Keratinocyte (primary cell): ENCODE data around the gene RALGAPA2. TPM values are rescaled to one million over a fixed set of nuclear protein-coding genes. Genes with fewer than 3 reads are reported as not detected.

Source experiments
- DNase-seq: peaks from one replicate; pipeline ENCODE4 v3.0.0-alpha.2; 2011; ENCODE audit warnings: low read depth, missing footprints, low spot score
- FAIRE-seq: peaks from 2 replicates; lab custom pipeline; 2011; peaks lifted over from hg19 to GRCh38; lab: Jason Lieb, UNC
- H2AFZ ChIP-seq: 2 replicates; pipeline ENCODE4 v1.6.0; 2012; ENCODE audit warnings: low read length, control low read depth, inconsistent platforms; ENCODE audit not compliant: control insufficient read depth
- H3K27ac ChIP-seq: 2 replicates; pipeline ENCODE4 v1.5.1; 2011; ENCODE audit warnings: low read length; ENCODE audit not compliant: control insufficient read depth, insufficient read depth
- H3K27me3 ChIP-seq: 3 replicates; pipeline ENCODE4 v1.6.0; 2011; ENCODE audit warnings: low read length; ENCODE audit not compliant: control insufficient read depth, insufficient read depth; ENCODE audit errors: extremely low read depth
- H3K36me3 ChIP-seq, 2 experiments: 2 replicates in 1 of 2; 3 replicates in 1 of 2; pipeline ENCODE4 v1.5.1; 2011; ENCODE audit warnings: low read length in 2 of 2, mild to moderate bottlenecking in 1 of 2; ENCODE audit not compliant: control insufficient read depth in 2 of 2, insufficient read depth in 2 of 2; ENCODE audit errors: extremely low read depth in 1 of 2
- H3K4me1 ChIP-seq: 3 replicates; pipeline ENCODE4 v1.5.1; 2011; ENCODE audit warnings: low read length; ENCODE audit not compliant: control insufficient read depth, insufficient read depth; ENCODE audit errors: extremely low read depth
- H3K4me2 ChIP-seq: 3 replicates; pipeline ENCODE4 v1.6.0; 2011; ENCODE audit warnings: low read depth, low read length; ENCODE audit not compliant: control insufficient read depth, insufficient read depth; ENCODE audit errors: extremely low read depth
- H3K4me3 ChIP-seq, 3 experiments: fragments of 200-600 bp in 1 of 3; sonication (generic) in 1 of 3; 2 replicates in 2 of 3; 3 replicates in 1 of 3; pipeline ENCODE4 v1.5.1; 2011 to 2016; ENCODE audit warnings: low read length in 3 of 3, mild to moderate bottlenecking in 3 of 3, control low read depth in 2 of 3, inconsistent platforms in 1 of 3, low read depth in 1 of 3, mixed read lengths in 1 of 3, mixed run types in 1 of 3, moderate library complexity in 1 of 3; ENCODE audit not compliant: control insufficient read depth in 2 of 3, insufficient read depth in 2 of 3; ENCODE audit errors: extremely low read depth in 1 of 3
- H3K79me2 ChIP-seq: 2 replicates; pipeline ENCODE4 v1.6.0; 2012; ENCODE audit warnings: low read length; ENCODE audit not compliant: control insufficient read depth, insufficient read depth
- H3K9ac ChIP-seq: 3 replicates; pipeline ENCODE4 v1.6.0; 2011; ENCODE audit warnings: low read length; ENCODE audit not compliant: control insufficient read depth, insufficient read depth; ENCODE audit errors: extremely low read depth
- H3K9me1 ChIP-seq: 3 replicates; pipeline ENCODE4 v1.6.0; 2011; ENCODE audit warnings: low read length; ENCODE audit not compliant: control insufficient read depth, insufficient read depth; ENCODE audit errors: extremely low read depth
- H3K9me3 ChIP-seq: 2 replicates; pipeline ENCODE4 v1.5.1; 2012; ENCODE audit warnings: low read depth, low read length; ENCODE audit not compliant: control insufficient read depth
- H4K20me1 ChIP-seq: 3 replicates; pipeline ENCODE4 v1.6.0; 2011; ENCODE audit warnings: low read length; ENCODE audit not compliant: control insufficient read depth, insufficient read depth; ENCODE audit errors: extremely low read depth
- EZH2 ChIP-seq: IDR thresholded peaks from one replicate; pipeline ENCODE4 v1.6.1; 2012; ENCODE audit warnings: inconsistent platforms, mild to moderate bottlenecking, low read length, moderate library complexity
- dilution Hi-C: fragments of 300-500 bp; cut with MboI; formaldehyde crosslinking; loops from one replicate; pipeline ENCODE4 v1.7.0; 2020; ENCODE audit warnings: low sequenced_read_pairs; ENCODE audit not compliant: extremely low pct_ligation_motif_present
- polyA plus RNA-seq, 5 experiments: library from polyadenylated mRNA; depleted of rRNA in 3 of 5; stranded (reverse) in 3 of 5; stranded (forward) in 1 of 5; unstranded in 1 of 5; fragments of >200 nt; gene quantifications; 1 replicate in 1 of 5; 2 replicates in 3 of 5; 3 replicates in 1 of 5; pipeline versions ENCODE4 v1.2.1 to v1.2.3, GENCODE V29; 2011 to 2012; ENCODE audit warnings: missing spikeins in 2 of 5, low read depth in 1 of 5, low replicate concordance in 1 of 5
- TF ChIP-seq, protein P1 (sequence below), 3 experiments: IDR thresholded peaks in 1 of 3; conservative IDR thresholded peaks in 1 of 3; optimal IDR thresholded peaks in 1 of 3; 2 replicates in 2 of 3; 3 replicates in 1 of 3; pipeline versions ENCODE3 to v1.5.1; 2011; ENCODE audit warnings: low read length in 3 of 3, mild to moderate bottlenecking in 3 of 3, moderate library complexity in 2 of 3, control low read depth in 1 of 3, inconsistent platforms in 1 of 3; ENCODE audit not compliant: insufficient read depth in 2 of 3; ENCODE audit errors: extremely low read depth in 1 of 3

RALGAPA2 gene
- polyA plus RNA-seq, 1 donor (not counting 4 experiments of a cell fraction or from before 2014, with no cell fraction given) = 3.2 TPM

DNA sequence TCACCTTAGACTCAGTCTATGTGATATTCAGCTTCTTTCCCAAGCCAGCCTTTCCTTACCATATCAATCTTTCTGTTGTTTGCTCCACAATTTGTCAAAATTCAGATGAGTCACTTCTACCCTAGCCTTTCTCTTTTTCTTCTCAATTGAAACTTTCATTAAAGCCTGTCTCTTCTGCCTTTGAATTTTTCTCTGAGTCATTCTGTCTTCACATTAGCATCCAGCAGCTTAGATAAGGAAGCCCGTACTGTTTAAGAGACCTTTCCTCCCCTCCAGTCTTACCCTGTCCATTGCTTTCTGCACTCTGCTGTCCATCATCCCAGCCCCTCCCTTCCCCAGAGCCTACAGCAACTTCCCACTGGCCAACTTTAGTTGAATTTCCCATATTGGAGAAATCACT lies 34.9 kb upstream of the RALGAPA2 start:
- H3K79me2 ChIP-seq = no peaks in the 10 kb centered on the region
- no peaks in the 10 kb centered on the region for H3K4me1 ChIP-seq
- no peak overlapping the region for H2AFZ ChIP-seq
- no peaks in the 10 kb centered on the region for H3K9me3 ChIP-seq
- peaks cover 3% of the 10 kb centered on the region for H3K27me3 ChIP-seq
- H4K20me1 ChIP-seq = no peaks in the 10 kb centered on the region
- dilution Hi-C loops = no loop called here
- FAIRE-seq (no peak), DNase-seq (no peak)
- H3K27ac ChIP-seq = no peak overlapping the region
- no peak overlapping the region for H3K9ac ChIP-seq
- no peaks in the 10 kb centered on the region for H3K9me1 ChIP-seq
- H3K4me3 ChIP-seq = no peak overlapping the region
- no peaks in the 10 kb centered on the region for H3K36me3 ChIP-seq
- no peak overlapping the region for H3K4me2 ChIP-seq
- TF ChIP-seq, protein P1, sequence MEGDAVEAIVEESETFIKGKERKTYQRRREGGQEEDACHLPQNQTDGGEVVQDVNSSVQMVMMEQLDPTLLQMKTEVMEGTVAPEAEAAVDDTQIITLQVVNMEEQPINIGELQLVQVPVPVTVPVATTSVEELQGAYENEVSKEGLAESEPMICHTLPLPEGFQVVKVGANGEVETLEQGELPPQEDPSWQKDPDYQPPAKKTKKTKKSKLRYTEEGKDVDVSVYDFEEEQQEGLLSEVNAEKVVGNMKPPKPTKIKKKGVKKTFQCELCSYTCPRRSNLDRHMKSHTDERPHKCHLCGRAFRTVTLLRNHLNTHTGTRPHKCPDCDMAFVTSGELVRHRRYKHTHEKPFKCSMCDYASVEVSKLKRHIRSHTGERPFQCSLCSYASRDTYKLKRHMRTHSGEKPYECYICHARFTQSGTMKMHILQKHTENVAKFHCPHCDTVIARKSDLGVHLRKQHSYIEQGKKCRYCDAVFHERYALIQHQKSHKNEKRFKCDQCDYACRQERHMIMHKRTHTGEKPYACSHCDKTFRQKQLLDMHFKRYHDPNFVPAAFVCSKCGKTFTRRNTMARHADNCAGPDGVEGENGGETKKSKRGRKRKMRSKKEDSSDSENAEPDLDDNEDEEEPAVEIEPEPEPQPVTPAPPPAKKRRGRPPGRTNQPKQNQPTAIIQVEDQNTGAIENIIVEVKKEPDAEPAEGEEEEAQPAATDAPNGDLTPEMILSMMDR (optimal IDR thresholded peaks at IDR 0.05 in 1 of 3, IDR thresholded peaks at IDR 0.05 in 1 of 3, conservative IDR thresholded peaks at IDR 0.05 in 1 of 3; ENCODE audit: extremely low read depth in 1 of 3, insufficient read depth in 2 of 3, low read length in 3 of 3) = no peak
- TF ChIP-seq EZH2 = no peak

DNA sequence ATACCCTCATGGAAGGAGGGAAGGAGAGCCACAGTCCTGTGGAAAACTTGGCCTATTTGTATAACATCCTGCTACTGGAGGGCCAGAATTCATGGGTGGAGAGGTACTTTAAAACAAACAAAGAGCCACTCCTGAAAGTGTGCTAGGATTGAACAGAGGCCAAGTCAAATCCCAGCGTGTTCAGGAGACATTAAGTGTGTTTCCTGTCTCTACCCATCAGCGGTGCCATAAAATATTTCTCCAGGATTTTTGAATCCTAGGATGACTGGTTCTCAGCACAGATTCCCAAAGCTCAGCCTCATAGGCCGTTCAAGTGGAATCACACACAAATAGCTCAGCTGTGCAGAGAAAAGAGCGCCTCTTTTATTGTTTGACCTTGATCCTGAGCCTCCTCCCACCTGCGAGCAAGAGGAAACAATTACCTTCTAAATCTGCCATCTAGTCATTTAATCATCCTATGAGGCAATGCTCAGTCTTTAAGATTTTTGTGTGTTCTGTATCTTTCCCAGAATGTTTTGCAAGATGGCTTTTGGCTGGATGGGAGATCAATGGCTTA lies 31.8 kb upstream of the RALGAPA2 start:
- FAIRE-seq (no peak), DNase-seq (no peak)
- H3K27me3 ChIP-seq = peaks cover 3% of the 10 kb centered on the region
- H3K4me3 ChIP-seq = no peak overlapping the region
- no peaks in the 10 kb centered on the region for H3K9me3 ChIP-seq
- no peaks in the 10 kb centered on the region for H3K9me1 ChIP-seq
- no peak overlapping the region for H3K27ac ChIP-seq
- H2AFZ ChIP-seq = no peak overlapping the region
- TF ChIP-seq EZH2 = no peak
- TF ChIP-seq, protein P1 (optimal IDR thresholded peaks at IDR 0.05 in 1 of 3, IDR thresholded peaks at IDR 0.05 in 1 of 3, conservative IDR thresholded peaks at IDR 0.05 in 1 of 3; ENCODE audit: extremely low read depth in 1 of 3, insufficient read depth in 2 of 3, low read length in 3 of 3) = no peak
- H3K36me3 ChIP-seq = no peaks in the 10 kb centered on the region
- no peak overlapping the region for H3K9ac ChIP-seq
- no peaks in the 10 kb centered on the region for H3K4me1 ChIP-seq
- no peaks in the 10 kb centered on the region for H3K79me2 ChIP-seq
- H3K4me2 ChIP-seq = no peak overlapping the region
- dilution Hi-C loops = no loop called here
- H4K20me1 ChIP-seq = no peaks in the 10 kb centered on the region
